Measurements from ENCODE around the gene LMF2.

DNA sequence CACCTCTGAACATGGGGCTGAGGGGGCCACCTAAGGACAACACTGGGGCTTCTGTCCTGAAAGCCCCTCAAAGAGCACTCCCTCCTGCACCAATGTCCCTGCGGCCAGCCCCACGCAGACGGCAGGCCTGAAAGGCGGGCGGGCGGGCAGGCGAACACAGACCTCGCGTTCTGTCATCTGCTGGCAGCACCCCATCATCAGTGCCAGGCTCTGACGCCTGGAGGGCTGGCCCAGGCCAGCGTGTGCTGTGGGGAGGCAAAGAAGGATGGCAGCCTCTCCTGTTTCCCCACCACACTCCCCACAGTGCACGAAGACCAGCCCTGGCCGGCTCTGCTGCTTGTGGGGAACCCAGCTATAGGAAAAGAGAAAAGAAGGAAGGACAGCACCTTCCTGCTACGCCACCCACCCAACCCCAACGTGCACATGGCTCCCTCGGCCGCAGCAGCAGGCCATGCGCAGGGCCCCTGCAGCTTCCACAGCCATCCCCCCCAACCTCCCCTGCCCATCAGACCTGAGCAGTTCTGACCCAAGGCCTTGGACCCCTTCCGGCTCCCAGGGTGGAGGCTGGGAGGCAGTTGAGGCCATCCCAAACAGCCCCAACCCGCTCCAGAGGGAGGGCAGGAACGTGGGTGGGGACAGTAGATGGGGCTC is 36.2 kb downstream of the LMF2 start:
- TF ChIP-seq, protein P1, sequence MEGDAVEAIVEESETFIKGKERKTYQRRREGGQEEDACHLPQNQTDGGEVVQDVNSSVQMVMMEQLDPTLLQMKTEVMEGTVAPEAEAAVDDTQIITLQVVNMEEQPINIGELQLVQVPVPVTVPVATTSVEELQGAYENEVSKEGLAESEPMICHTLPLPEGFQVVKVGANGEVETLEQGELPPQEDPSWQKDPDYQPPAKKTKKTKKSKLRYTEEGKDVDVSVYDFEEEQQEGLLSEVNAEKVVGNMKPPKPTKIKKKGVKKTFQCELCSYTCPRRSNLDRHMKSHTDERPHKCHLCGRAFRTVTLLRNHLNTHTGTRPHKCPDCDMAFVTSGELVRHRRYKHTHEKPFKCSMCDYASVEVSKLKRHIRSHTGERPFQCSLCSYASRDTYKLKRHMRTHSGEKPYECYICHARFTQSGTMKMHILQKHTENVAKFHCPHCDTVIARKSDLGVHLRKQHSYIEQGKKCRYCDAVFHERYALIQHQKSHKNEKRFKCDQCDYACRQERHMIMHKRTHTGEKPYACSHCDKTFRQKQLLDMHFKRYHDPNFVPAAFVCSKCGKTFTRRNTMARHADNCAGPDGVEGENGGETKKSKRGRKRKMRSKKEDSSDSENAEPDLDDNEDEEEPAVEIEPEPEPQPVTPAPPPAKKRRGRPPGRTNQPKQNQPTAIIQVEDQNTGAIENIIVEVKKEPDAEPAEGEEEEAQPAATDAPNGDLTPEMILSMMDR (IDR thresholded peaks at IDR 0.05) = no peak
- no peak for TF ChIP-seq POLR2A (IDR thresholded peaks at IDR 0.05)

All from body of pancreas (tissue), 4 donors.